Left kidney (tissue), 2 donors: Measurements from ENCODE around the gene FGF14. TPM values are rescaled to one million over a fixed set of nuclear protein-coding genes. Genes with fewer than 3 reads are reported as not detected.
"Not testable (repeated sequence)": the region's sequence is repeated elsewhere in the genome, so short reads cannot be mapped to it uniquely, and the experiment has no call there.

Source experiments
- DNase-seq: peaks from one replicate; pipeline ENCODE4 v3.0.0-alpha.2; 2013
- polyA plus RNA-seq: library from polyadenylated mRNA; unstranded; fragments of 120-200 nt; gene quantifications from one replicate; pipeline ENCODE4 v1.2.1, GENCODE V29; 2013; ENCODE audit not compliant: insufficient read length

FGF14 gene
- polyA plus RNA-seq, 1 donor: 0.95 TPM

DNA sequence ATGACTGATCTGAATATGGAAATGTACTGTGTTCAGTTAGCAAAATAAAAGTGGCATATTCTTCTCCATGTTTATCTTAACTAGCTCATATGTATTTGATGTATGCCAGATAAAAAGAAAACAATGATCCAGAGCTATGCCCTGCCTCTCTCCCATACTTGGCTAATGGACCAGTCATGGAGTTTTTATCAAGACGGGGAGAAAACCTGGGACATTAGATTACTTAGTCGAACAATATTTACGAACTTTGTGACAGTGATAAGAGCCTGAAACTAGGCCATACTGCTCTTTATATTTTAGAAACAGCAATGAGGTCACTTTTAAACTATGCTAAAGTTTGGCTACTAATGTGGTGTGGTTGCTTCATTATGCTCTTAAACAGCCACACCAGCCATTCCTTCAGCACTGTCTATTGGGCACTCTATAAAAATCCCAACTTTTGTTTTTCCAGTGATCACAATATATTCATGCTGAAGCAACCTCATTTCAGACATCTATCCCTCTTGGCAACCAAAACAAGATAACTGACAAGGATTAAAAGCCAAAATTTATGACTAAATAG, 265.0 kb downstream of the FGF14 start:
- DNase-seq: no peak

- DNase-seq: no peak
These were observed 269.0 kb downstream of the FGF14 start for GRCh38 chr13:102132777-102133295.

DNA sequence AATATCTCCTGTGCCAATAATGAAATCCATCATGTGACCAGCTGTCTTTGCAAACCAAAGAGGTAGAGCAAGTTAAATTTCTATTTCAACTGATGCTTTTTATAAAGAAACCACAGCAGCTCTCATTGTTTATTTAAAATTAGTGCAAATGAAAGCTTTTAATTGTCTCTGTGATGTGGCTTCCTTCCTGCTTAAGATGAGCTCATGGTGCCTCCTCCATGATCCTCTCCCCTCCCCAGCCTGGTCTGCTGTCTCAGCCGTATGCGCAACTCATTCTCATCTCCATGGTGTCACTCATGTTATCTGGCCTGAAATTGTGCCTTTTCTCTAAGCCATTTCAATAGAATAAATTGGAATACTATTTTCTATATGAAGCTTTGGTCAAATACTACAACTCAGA, 270.6 kb downstream of the FGF14 start:
- no peak for DNase-seq

DNA sequence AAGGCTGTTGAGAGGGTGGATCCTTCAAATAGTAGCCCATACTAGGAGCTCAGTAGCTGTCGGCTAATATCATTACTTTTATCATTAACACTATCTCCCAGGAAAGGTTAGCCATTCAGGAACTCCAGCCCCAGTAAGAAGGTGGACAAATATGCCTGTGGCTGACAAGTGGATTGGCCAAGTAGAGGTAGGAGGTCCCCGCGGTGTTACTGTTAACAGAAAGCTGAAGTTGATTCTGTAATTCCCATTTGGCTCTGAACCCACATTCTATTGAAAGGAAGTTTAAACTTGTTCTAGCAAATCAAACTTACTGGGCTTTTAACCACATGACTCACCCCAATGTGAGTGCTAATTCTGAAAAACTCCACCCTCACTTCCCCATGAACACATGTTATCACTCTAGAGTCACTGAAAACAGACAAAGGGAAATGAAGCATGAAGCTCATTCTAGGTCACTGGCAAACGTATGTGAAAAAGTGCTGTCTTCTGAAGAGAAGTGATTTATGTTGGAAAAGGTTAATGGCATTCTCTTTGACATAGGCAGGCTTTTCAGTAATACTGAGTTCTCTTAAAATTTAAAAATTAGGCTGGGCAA, 273.5 kb downstream of the FGF14 start:
- DNase-seq: peak; percentile 19

GRCh38 chr13:102127153-102127552, 274.7 kb downstream of the FGF14 start:
- DNase-seq: no peak

GRCh38 chr13:102122147-102122546, 279.7 kb downstream of the FGF14 start:
- DNase-seq: no peak

GRCh38 chr13:102117175-102117831, 284.5 kb downstream of the FGF14 start:
- DNase-seq: no peak

GRCh38 chr13:102103469-102103868, 298.4 kb downstream of the FGF14 start:
- no peak for DNase-seq

DNA sequence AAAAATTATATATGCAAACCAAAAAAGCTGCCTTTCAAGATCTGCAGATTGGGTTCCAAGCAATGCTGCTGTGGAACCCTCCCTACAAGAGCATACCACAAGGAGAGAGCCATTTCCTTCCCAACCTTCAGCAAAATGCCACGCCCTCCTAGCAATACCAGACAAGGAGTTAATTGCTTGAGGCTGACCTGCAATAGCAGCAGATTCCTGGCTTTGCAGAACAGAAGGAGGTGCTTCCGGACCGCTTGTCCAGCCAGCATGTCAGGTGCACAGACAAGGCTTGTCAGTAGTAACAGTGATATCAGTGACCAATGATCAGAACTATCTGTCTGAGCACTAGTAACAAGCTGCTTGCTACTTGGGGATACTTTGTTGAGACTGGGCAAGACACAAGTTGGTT, 301.6 kb downstream of the FGF14 start:
- no peak for DNase-seq

- DNase-seq: no peak
These were observed 304.1 kb downstream of the FGF14 start for GRCh38 chr13:102097708-102098107.

DNA sequence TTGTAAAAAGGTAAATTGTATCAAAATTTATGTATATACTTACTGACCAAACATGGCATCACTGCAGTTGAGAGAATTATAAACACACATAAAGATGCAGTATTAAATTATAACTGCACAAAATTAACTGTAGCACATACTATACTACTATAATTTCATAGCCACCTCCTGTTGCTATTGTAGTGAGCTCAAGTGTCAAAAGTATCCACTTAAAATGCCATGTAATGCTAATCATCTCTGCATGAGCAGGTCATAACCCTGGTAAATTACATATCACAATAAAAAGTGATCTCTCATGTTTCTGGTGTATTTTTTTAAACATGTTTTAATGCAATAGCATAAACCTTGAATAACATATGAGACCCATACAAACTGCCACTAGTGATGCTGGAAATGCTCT, 308.6 kb downstream of the FGF14 start:
- not testable (repeated sequence) for DNase-seq

GRCh38 chr13:102091231-102091630, 310.6 kb downstream of the FGF14 start:
- DNase-seq: no peak

GRCh38 chr13:102090532-102090931, 311.3 kb downstream of the FGF14 start:
- no peak for DNase-seq

GRCh38 chr13:102089722-102090121, 312.1 kb downstream of the FGF14 start:
- DNase-seq: no peak

DNA sequence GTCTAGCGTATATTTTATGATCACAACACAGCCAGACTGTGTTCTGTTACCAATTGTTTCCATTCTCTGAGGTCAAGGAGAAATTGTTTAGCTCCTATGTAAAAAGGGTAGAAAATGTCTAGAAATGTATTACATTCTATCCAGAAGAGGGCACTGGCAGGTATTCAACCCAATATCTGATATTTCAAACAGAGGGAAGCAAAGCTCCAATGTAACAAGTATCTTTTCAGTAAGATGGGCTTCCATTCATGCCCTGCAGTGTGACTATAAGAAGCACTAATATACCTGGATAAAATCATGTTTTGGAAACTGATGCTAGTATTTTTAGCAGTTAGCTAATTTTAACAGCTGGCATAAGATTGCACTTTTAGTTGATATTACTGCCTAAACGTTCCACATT, 312.7 kb downstream of the FGF14 start:
- no peak for DNase-seq

GRCh38 chr13:102073251-102073650, 328.6 kb downstream of the FGF14 start:
- no peak for DNase-seq

DNA sequence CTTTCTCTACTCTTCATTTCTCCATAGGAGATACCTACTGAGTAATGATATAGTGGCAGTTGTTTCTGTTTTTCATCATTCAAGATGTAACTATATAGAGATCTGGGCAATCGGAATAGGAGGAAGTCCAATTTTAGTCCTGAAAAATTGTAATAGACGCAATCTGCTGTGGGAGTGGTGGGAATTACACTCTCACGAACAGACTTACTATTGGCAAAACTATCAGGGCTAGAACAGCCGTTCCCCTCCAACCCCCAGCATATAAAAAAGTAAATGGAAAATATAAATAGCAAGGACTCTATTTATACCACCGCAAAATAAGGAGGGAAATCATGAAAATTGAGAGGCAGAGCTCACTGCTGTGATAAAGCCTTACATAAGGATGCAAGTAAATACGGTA, 330.1 kb downstream of the FGF14 start:
- no peak for DNase-seq

DNA sequence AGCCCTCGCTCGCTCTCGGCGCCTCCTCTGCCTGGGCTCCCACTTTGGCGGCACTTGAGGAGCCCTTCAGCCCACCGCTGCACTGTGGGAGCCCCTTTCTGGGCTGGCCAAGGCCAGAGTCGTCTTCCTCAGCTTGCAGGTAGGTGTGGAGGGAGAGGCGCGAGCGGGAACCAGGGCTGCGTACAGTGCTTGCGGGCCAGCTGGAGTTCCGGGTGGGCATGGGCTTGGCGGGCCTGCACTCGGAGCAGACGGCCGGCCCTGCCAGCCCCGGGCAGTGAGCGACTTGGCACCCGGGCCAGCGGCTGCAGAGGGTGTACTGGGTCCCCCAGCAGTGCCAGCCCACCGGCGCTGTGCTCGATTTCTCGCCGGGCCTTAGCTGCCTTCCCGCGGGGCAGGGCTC, 333.5 kb downstream of the FGF14 start:
- DNase-seq: not testable (repeated sequence)

DNA sequence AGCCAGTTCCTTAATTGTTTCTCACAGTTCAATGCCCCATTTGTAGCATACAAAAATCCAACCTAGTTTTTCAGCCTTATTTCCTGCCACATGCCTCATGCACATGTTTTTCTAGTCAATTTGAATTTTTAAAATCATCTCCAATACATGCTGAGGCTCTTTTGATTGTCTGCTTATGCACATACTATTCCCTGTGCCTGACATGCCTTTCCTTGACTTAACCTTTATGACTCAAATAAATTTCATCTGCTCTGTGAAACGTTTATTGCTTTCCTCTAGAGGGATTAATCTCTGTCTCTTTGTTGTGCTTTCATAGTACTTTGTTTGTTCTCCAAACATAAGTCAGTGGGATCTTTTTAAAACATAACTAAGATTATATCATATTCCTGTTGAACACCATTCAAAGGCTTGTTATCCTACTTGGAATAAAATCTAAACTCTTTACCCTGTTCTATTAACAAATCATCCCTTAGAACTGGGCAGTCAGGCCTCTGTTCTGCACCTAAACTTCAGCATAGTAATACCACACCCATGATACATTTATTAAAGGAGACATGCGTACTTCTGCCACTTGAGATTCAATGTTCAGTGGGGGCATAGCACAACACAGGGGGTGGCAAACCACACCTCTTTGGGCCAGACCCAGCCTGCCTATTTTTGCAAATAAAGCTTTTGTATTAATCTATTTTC, 346.6 kb downstream of the FGF14 start:
- DNase-seq: no peak

DNA sequence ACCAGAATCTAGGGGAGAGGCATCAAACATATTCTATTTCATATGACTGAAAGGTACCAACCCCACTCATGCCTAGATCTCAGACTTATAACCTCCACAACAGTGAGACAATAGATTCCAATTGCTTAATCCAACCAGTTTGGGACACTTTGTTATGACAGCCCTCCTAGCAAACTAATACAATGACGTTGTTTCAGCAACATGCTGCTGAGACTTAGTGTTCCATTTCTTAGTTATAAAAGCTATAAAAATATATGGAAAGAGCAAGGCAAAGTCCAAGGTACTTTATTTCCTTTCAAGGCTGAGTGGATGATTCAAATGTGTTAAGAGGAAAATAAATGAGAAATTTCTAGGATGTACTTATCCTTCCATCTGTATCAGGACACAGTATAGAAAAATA, 352.0 kb downstream of the FGF14 start:
- DNase-seq: no peak

DNA sequence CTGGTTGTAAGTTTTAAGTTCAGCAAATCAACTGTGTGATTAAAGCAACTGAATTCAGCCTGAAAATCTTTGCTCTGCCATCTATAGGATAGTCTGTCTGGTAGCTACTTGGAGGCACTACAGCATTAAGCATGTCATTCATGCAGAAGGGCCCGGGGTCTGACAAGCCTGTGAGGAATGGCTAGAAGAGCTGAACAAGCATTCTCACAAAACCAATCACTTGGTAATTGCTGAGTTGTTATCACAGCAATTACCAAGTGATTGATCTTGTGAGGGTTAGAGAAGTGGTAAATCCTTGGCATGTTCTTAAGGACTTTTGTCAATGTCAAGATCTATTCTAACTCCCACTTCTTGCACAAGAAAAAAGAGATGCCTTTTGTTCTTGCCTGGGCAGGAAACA, 356.1 kb downstream of the FGF14 start:
- no peak for DNase-seq

- DNase-seq: no peak
These were observed 359.1 kb downstream of the FGF14 start for GRCh38 chr13:102042746-102043145.

DNA sequence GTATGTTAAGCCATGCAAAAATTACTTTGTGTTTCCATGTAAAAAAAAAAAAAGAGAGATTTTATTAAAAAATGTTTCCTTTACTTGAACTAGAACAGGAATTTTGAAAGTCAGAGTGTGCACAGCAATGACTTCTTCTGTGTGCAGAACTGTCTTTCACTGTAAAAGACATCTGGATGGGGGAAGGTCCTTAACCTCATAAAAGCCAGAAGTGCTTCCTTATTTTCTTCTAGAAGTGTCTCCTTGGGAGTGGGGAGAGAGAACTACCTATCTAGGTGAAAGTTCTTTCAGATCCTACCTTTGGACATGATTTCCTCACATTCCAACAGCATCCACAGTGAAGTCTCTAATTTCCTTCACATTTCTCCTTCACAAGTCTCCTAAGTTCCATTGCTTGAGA, 360.3 kb downstream of the FGF14 start:
- DNase-seq: no peak
